ENCODE data around the gene ENTR1.
"Not testable (repeated sequence)": the region's sequence is repeated elsewhere in the genome, so short reads cannot be mapped to it uniquely, and the experiment has no call there.

The ENTR1 gene

DNA sequence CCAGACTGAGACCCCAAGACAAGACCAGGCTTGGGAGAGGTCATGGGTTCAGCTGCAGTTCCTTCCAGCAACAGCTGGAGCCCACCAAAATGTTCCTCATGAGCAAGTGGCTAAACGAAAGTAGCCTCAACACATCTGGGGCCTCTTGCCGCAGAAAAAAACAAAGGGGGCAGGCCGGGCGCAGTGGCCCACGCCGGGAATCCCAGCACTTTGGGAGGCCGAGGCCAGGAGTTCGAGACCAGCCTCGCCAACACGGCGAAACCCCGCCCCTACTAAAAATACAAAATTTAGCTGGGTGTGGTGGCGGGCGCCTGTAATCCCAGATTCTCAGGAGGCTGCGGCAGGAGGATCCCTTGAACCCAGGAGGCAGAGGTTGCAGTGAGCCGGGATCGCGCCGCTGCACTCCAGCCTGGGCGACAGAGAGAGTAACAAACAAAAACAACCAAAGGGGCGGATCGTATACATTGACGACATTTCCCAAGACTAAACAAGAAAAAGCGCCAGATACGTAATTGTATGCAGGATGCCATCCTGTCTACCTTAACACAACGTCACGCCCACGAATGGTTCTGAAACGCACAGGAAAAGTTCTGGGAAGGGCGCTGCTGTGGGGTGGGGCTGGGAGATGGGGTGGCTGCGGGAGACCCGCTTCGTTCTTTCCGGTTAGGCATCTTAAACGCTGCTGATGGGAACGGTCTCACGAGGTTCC is 27.6 kb upstream of the ENTR1 start:
- no peak for DNase-seq

GRCh38 chr9:136437430-136437829 is 27.0 kb upstream of the ENTR1 start:
- DNase-seq = no peak

DNA sequence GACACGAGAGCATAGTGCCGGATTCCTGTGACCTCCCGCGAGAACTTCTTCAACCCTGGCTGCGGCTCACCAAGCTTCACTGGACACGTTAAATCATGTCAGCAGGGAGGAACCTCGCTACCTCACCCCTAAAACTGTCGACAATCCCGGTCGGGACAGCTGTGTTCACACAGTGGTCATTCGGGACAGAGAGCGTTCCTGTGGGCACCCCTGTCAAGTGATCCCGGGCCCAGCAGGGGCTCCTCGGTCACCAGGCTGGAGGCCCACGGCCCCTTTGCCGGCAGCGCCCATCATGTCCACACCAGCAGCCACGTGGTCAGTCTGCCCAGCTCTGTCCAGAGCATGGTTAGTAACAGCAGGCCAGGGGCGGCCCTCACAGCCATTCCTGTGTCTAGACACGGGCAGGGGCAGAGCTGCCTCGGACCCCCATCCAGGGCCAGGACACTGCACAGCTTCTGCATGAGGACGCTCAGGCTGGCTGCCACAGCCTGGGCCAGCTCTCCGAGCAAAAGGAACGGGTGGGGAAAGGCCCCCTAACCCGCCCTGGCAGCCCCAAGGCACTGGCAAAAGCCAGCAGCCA is 25.7 kb upstream of the ENTR1 start:
- no peak for DNase-seq

GRCh38 chr9:136434580-136435169 is 24.3 kb upstream of the ENTR1 start:
- DNase-seq = no peak

DNA sequence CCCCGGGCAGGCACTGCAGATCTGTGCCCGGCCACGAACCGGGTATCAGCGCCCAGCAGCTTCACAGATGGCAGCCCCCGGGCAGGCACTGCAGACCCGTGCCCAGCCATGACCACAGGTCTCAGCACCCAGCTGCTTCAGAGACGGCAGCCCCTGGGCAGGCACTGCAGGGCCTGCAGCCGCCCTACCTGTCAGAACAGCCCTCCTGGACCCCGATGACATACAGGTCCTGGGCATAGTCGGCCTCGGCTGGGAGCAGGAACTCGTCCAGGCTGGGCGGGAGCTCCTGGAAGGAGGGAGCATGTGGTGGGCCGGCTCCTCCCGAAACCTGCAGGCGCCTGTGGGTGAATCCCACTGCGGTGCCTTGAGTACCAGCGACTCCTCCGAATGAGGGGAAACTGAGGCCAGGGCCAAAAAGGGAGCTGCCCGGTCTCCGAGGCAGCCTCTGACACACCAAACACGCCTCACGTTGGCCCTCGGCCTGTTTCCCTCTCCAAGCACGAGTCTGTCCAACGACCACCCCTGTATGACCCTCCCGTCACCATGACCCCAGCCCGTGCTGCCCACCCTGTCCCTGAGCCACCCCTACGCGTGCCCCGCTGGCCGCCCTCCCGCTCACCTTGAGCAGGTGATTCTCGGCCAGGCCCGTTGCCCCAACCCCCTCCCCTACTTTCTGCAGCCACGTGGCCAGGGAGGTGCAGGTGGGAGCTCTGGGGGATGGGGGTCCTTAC is 23.6 kb upstream of the ENTR1 start:
- DNase-seq = no peak

DNA sequence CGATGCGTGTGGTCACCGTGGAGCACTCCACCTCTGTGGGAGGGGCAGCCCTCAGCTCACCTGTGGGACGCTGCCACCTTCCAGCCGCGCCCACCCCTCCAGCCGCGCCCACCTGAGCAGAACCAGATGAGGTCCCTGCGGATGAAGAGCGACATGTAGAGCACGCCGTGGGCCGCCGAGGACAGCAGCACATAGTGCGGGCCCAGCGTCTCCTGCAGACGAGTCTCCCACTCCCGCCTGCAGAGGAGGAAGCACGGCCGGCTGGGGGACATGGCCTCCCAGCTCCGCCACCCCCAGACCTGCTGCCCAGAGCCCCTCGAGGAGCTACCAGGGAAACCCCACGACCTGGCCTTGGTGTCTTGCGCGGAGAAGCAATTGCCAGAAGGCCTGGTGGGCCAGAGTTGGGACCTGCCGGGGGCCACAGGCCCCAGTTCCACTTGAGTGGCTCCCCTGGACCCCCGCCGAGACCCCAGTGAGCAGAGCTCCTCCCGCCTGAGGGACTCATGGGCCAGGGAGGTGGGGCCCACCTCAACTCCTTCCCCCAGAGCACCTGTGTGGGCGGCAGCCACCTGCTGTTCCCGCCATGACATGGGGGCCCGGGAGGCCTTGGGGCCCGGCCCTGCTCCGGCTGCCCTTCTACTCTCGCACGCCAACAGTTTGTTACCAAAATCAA is 22.8 kb upstream of the ENTR1 start:
- no peak for DNase-seq

DNA sequence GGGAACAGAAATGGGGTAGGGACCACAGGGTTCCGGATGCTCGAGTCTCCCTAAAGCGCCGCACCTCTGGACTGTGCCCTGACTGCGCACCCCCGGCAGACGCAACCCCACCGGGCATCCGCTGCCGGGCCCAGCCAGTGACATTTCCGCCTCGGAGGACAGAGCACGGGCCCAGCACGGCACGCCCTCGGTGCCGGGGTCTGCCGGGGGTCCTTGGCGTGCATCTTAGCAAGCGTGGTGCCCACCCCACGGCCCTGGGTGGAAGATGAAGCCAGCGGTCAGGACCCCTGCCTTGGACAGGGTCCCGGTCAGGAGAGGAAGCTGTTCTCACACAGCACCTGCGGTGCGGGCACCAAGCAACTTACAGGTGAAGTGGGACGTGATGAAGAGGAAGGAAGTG is 22.2 kb upstream of the ENTR1 start:
- DNase-seq = no peak

DNA sequence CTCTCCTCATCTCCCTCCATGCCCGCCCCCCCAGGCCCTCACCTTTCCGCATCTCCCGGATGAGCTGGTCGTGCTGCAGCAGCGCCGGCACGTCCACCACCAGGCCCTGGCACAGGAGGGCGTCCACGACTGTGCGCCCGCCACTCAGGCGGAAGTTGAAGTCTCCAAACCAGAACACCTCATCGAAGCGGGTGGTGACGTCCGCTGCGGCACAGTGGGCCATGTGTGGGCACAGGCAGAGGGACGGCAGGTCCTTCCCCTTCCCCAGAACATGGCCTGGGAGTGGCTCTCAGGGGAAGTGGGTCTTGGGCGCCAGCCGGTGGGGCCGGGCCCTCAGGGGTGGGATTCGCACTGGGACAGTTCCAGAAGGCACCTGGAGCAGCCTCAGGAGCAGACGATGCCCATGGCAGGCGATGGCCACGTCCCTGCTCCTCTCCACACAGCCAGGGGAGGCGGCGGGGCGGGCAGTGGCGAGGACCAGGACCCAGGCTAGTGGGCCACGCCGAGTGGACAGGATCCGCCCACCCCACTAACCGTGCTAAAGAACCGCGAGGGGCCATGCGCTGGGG is 21.5 kb upstream of the ENTR1 start:
- no peak for DNase-seq

- no peak for DNase-seq
These were observed 20.3 kb upstream of the ENTR1 start for GRCh38 chr9:136430588-136431234.

DNA sequence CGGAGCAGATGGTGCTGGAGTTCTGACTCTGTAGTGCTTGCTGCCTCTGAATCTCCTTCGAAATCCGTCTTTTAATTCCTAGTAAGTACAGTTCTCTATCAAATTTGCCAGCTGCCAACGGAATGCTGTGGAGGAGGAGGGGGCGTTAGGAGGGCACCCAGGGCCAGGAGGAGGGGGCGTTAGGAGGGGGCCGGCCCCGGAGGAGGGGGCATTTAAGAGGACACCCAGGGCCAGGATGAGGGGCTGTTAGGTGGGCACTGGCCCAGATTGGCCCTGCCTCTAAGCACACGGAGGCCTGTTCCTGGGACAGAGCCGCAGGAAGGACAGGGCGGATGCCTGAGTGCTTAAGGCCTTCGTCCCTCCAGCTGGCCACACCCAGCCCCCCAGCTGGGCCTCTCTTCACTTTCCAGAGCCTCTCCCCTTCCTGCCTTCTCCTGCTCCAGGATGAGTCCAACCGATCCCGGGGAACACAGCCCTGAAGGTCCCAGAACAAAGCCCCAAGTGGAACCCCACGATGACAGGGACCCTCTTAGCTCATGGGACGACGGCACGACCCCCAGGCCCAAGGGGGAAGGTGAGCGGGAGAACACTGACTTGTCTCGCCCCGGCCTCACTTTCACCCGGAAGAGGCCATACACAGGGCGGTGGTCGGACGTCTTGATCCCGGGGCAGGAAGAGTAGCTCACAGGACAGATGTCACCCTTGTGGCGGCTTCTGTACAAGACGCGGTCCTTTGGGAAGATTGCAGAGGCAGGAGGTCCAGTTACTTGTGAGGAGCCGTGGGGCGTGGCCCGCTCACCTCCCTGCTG is 19.5 kb upstream of the ENTR1 start:
- no peak for DNase-seq

DNA sequence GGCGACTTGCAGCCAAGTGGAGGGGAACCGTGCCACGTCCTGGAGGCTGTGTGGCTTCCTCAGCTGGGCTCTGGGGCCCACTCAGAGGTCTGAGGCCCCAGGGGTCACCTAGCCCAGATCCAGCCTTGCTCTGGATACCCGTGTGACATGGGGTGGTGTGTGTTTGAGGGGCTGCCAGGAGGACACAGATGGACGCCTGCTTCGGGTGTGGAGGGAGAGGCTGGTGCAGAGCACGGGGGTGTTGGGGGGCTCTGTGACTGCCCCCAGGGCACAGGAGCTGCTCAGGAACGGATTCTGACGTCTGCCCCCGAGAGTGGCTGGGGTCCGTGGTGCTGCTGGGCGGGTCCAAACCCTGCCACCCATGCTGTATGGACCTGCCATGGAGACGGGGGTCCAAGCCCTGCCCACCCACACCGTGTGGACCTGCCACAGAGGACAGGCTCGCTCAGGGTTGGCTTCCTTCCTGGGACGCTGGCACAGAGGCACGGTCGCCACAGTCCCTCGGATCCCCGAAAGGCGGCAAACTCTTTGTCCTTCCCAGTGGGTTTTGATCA is 18.7 kb upstream of the ENTR1 start:
- DNase-seq = no peak

DNA sequence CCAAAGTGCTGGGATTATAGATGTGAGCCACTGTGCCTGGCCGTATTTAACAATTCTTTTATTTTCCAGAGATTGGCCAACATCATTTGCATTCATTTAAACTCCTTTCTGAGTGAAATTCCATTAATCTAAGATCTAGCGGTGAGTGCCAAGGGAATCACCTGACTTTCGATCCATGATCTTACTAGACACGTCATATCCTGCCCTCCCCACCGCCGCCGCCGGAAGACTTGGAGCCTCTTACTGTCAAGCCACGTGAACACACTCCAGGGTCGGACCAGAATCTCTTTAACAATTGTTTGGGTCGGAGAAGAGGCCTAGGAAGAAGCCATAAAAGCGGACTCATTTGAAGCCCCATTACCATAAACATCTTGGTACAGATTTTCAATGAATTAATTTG is 16.4 kb upstream of the ENTR1 start:
- no peak for DNase-seq

- DNase-seq = not testable (repeated sequence)
These were observed 15.0 kb upstream of the ENTR1 start for GRCh38 chr9:136425367-136425766.

GRCh38 chr9:136424750-136425362 is 14.4 kb upstream of the ENTR1 start:
- DNase-seq = no peak

- no peak for DNase-seq
These were observed 13.2 kb upstream of the ENTR1 start for GRCh38 chr9:136423432-136424146.

DNA sequence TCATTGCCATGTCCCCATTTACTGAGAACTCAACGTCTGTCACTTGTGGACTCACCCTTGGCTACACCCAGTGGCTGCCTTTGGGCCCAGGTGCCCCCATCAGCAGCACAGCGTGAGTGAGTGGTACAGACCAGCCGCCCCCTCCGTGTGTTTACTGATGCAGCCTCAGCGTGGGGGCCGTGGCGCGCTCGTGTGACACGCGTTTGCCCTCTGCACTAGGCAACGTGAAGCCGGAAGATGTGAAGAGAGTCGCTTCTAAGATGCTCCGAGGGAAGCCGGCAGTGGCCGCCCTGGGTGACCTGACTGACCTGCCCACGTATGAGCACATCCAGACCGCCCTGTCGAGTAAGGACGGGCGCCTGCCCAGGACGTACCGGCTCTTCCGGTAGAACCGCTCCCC is 12.5 kb upstream of the ENTR1 start:
- DNase-seq = no peak

DNA sequence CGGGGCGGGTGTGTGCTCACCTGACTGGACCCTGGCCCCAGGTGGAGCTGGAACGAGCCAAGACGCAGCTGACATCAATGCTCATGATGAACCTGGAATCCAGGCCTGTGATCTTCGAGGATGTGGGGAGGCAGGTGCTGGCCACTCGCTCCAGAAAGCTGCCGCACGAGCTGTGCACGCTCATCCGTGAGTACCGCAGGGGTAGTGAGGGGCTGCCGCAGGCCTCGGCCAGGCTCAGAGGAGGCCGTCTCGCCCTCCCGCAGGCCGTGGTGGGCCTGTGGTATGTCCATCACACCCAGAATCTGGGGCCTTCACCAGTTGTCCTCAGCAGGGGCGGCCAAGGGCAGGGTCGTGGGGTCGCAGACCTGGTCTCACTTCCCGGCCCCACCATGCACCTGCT is 11.4 kb upstream of the ENTR1 start:
- no peak for DNase-seq

DNA sequence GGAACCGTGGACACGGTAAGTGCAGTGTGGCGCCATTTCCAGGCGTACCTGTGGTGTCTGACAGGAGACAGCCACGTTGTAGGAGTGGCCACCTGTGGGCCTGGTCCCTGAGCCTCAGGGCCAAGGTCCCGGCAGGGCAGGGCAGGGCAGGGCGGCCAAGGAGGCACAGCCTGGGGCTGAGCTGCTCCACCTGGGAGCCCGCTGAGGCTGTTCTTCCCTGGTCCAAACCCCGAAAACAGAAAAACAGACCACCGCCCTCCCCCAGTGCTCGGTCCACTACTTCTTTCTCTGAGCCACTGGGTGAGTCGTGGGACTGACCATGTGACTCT is 8.6 kb upstream of the ENTR1 start:
- no peak for DNase-seq

GRCh38 chr9:136418182-136419091 is 8.0 kb upstream of the ENTR1 start:
- no peak for DNase-seq
